ENCODE results near the gene RTN4R. TPM values are rescaled to one million over a fixed set of nuclear protein-coding genes. Genes with fewer than 3 reads are reported as not detected.

The RTN4R gene
- total and polyA plus RNA-seq, 7 donors: 0.36 to 4.3 (median 0.83) TPM; not detected in 2

DNA sequence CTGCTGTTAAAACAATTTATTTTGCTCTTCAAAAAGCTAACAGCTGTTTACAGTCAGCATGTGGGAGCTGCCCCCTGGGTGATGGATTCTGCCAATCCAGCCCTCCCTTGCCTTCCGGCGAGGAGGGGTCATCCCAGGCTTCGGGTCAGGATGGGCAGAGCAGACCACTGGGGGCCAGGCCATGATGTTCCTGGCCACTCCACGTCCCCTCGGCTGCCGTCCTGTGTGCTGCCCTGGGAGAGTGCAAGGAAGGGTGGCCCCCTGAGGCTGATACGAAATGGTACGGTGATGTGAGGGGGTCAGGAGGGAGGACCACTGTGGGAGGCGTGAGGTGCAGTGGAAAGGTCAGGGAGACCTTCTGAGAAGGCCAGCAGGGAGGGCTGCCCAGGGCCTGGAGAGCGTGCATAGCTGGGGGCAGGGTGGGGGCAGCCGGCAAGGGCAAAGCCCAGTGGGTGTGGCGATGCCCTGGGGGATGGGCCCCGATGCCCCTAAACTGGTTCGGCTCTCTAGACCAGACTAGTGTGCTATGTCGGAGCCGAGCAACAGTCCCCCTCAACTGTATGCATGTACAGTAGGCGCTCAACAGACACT lies 41.3 kb downstream of the RTN4R start:
- no peaks in the 10 kb centered on the region for H3K36me3 ChIP-seq
- DNase-seq: no peak
- intact Hi-C loops (cut with DNase I): no loop called here
- H3K4me3 ChIP-seq: no peak overlapping the region
- H3K27me3 ChIP-seq: no peaks in the 10 kb centered on the region
- peaks cover 0 to 5% (median 2%) of the 10 kb centered on the region in 4 donors for H3K4me1 ChIP-seq
- H3K9me3 ChIP-seq: no peaks in the 10 kb centered on the region
- H3K27ac ChIP-seq: no peak overlapping the region
- 76 to 86% methylated on average over 17 of the region's 17 CpGs for WGBS, 2 donors
- TF ChIP-seq, protein P1, sequence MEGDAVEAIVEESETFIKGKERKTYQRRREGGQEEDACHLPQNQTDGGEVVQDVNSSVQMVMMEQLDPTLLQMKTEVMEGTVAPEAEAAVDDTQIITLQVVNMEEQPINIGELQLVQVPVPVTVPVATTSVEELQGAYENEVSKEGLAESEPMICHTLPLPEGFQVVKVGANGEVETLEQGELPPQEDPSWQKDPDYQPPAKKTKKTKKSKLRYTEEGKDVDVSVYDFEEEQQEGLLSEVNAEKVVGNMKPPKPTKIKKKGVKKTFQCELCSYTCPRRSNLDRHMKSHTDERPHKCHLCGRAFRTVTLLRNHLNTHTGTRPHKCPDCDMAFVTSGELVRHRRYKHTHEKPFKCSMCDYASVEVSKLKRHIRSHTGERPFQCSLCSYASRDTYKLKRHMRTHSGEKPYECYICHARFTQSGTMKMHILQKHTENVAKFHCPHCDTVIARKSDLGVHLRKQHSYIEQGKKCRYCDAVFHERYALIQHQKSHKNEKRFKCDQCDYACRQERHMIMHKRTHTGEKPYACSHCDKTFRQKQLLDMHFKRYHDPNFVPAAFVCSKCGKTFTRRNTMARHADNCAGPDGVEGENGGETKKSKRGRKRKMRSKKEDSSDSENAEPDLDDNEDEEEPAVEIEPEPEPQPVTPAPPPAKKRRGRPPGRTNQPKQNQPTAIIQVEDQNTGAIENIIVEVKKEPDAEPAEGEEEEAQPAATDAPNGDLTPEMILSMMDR (IDR thresholded peaks at IDR 0.05): no peak
- no peak for TF ChIP-seq EP300 (IDR thresholded peaks at IDR 0.05)
- TF ChIP-seq POLR2A (IDR thresholded peaks at IDR 0.05): no peak
- no peak for TF ChIP-seq POLR2AphosphoS5 (IDR thresholded peaks at IDR 0.05)

DNA sequence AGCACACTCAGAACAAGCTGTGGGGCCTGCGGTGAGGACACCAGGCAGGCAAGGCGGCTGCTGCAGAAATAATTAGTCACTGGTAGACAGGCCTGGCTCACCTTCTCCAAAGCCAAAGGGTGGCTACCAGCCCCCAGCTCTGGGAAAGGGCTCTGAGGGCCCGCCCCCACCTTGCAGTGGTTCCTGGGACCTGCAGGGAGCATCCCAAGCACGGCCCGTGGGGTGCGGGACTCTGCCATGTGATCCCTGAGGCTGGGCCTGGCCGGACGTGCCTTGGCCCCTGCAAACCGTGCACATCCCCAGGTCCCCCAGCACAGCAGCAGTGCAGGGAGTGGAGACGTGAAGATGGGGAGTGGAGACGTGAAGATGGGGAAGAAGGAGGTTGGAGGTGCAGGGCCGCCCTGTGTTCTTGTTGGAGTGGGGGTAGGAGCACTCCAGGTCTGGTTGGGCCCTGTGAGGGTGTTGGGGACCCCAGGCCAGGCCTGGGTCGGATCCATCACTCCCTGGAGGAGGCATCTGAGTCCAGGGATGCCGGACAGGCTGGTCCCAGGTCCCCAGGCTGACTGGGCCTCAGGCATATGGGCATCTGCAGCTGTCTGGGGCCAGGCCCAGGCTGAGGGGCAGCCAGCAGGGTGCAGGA lies 41.9 kb downstream of the RTN4R start:
- no peak for DNase-seq
- Histone ChIP-seq H3K4me1 (peaks cover 0 to 5% (median 2%) of the 10 kb centered on the region in 4 donors), H3K9me3 (no peaks in the 10 kb centered on the region), H3K36me3 (no peaks in the 10 kb centered on the region), H3K27me3 (no peaks in the 10 kb centered on the region), H3K27ac (no peak overlapping the region), H3K4me3 (no peak overlapping the region)
- 80 to 84% methylated on average over 14 of the region's 14 CpGs for WGBS, 2 donors
- TF ChIP-seq EP300 (IDR thresholded peaks at IDR 0.05) (no peak), POLR2AphosphoS5 (IDR thresholded peaks at IDR 0.05) (no peak), POLR2A (IDR thresholded peaks at IDR 0.05) (no peak)
- TF ChIP-seq, protein P1 (IDR thresholded peaks at IDR 0.05): no peak
- intact Hi-C loops (cut with DNase I): no loop called here

DNA sequence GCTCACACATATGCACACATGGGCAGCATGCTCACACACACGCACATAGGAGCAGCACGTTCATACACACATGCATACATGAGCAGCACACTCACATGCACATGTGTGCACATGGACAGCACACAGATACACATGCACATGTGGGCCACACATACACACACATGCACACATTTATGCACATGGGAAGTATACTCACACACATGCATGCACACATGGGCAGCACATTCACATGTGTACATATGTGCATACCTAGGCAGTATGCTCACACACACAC lies 42.5 kb downstream of the RTN4R start:
- Histone ChIP-seq H3K9me3 (no peaks in the 10 kb centered on the region), H3K4me3 (no peak overlapping the region), H3K36me3 (no peaks in the 10 kb centered on the region), H3K27me3 (no peaks in the 10 kb centered on the region), H3K27ac (no peak overlapping the region), H3K4me1 (peaks cover 0 to 5% (median 2%) of the 10 kb centered on the region in 4 donors)
- intact Hi-C loops (cut with DNase I): no loop called here
- DNase-seq: no peak
- no peak for TF ChIP-seq EP300 (IDR thresholded peaks at IDR 0.05)
- TF ChIP-seq, protein P1 (IDR thresholded peaks at IDR 0.05): no peak
- TF ChIP-seq POLR2A (IDR thresholded peaks at IDR 0.05): no peak
- TF ChIP-seq POLR2AphosphoS5 (IDR thresholded peaks at IDR 0.05): no peak
- WGBS, 2 donors: 94 to 95% methylated on average over 2 of the region's 2 CpGs

DNA sequence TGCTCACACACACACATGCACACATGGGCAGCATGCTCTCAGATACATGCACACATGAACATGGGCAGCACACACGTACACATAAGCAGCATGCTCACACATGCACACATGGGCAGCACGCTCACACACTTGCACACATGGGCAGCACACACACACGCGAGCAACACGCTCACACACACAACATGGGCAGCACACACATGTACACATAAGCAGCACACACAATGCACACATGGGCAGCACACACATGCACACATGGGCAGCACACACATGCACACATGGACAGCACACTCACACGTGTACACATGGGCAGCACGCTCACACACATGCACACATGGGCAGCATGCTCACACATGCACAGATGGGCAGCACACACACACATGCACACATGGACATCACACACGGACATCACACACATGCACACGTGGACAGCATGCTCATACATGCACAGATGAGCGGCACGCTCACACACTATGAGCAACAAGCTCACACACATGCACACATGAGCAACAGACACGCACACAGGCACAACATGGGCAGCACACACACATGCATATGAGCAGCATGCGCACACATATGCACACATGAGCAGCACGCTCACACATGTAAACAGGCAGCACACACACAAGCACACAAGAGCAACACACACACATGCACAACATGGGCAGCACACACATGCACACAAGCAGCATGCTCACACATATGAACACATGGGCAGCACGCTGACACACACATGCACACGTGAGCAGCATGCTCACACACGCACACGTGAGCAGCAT lies 43.0 kb downstream of the RTN4R start:
- H3K4me3 ChIP-seq: no peak overlapping the region
- WGBS, 2 donors: 94 to 95% methylated on average over 18 of the region's 18 CpGs
- no peak for DNase-seq
- H3K9me3 ChIP-seq: no peaks in the 10 kb centered on the region
- no peaks in the 10 kb centered on the region for H3K27me3 ChIP-seq
- peaks cover 0 to 5% (median 2%) of the 10 kb centered on the region in 4 donors for H3K4me1 ChIP-seq
- TF ChIP-seq POLR2A (IDR thresholded peaks at IDR 0.05) (no peak), POLR2AphosphoS5 (IDR thresholded peaks at IDR 0.05) (no peak), EP300 (IDR thresholded peaks at IDR 0.05) (no peak)
- TF ChIP-seq, protein P1 (IDR thresholded peaks at IDR 0.05): no peak
- H3K36me3 ChIP-seq: no peaks in the 10 kb centered on the region
- intact Hi-C loops (cut with DNase I): no loop called here
- no peak overlapping the region for H3K27ac ChIP-seq
